ENCODE data around the gene C16orf89. TPM values are rescaled to one million over a fixed set of nuclear protein-coding genes. Genes with fewer than 3 reads are reported as not detected.

C16orf89 gene
- total RNA-seq, 2 donors from 2014 or later: 2.6 to 17.1 TPM

DNA sequence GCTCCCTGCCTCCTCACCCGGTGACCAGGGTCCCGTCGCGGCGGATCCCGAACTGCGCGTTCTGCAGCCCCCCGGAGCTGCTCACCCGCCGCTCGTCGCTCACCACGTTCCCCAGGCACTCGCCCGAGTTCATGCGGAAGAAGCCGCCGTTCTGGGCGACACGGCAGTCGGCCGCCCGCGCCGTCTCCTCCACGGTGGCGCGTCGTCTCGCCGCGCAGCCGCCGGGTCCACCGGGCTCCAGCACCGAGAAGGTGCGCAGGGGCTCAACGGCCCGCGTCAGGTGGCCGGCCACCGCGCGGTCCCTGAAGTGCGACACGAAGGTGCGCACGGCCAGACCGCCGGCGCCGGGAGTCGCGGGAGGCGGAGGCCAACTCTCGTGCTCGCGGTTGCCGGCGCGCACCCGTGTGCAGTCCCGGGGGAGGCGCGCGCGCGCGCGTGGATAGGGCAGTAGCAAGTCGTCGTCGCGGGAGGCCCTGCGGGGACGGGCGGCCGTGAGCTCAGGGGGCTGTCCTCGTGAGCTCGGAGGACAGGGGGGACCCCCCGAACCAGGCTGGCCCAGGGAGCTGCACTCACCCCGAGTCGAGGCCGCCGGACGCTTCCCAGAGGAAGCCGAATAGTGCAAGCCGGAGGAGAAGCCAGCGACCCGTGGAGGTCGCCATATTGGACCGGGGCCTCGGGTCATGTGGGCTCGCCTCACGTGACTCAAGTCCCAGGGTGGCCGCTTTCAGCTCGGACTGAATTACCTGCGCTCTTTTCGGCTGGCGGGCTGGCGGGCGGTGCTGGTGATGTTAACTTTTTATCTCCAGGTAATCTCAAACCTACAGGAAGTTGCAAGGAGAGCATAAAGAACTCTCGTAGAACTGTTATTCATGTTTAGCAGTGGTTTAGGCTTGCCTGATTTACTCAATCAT is 32.2 kb downstream of the C16orf89 start, which contains the start of gene NAGPA:
TSS of gene NAGPA (minus strand) at position 680 of the 911 bp plus-strand sequence. CDS start at position 659, 21 bp downstream.
- peak within 1 kb of the TSS in 3 of 4 donors; percentile 77 to 84 (median 80) for H3K27ac ChIP-seq
- DNase-seq: peak; percentile 87 to 95 (median 90)
- ATAC-seq: peak; percentile 78
- no peaks in the 10 kb centered on the region for H3K27me3 ChIP-seq
- peak within 1 kb of the TSS; percentile 88 to 90 for H3K4me3 ChIP-seq
- H3K36me3 ChIP-seq (replicated peaks in 1 of 2; ENCODE audit: insufficient read depth in 1 of 2, low read depth in 2 of 2): peaks cover 0 to 2% of the 10 kb centered on the region in 2 donors
- H3K4me1 ChIP-seq: peaks cover 39% of the 10 kb centered on the region
- intact Hi-C loops (cut with DNase I): no loop called here
- WGBS, 2 donors: 0 to 1% methylated on average over 22 to 79 of the region's 104 CpGs
- H3K9me3 ChIP-seq: no peaks in the 10 kb centered on the region
- TF ChIP-seq POLR2A (IDR thresholded peaks at IDR 0.05): peak in 2 of 3 donors; percentile 52 to 64
- TF ChIP-seq, protein P1, sequence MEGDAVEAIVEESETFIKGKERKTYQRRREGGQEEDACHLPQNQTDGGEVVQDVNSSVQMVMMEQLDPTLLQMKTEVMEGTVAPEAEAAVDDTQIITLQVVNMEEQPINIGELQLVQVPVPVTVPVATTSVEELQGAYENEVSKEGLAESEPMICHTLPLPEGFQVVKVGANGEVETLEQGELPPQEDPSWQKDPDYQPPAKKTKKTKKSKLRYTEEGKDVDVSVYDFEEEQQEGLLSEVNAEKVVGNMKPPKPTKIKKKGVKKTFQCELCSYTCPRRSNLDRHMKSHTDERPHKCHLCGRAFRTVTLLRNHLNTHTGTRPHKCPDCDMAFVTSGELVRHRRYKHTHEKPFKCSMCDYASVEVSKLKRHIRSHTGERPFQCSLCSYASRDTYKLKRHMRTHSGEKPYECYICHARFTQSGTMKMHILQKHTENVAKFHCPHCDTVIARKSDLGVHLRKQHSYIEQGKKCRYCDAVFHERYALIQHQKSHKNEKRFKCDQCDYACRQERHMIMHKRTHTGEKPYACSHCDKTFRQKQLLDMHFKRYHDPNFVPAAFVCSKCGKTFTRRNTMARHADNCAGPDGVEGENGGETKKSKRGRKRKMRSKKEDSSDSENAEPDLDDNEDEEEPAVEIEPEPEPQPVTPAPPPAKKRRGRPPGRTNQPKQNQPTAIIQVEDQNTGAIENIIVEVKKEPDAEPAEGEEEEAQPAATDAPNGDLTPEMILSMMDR (IDR thresholded peaks at IDR 0.05): no peak

DNA sequence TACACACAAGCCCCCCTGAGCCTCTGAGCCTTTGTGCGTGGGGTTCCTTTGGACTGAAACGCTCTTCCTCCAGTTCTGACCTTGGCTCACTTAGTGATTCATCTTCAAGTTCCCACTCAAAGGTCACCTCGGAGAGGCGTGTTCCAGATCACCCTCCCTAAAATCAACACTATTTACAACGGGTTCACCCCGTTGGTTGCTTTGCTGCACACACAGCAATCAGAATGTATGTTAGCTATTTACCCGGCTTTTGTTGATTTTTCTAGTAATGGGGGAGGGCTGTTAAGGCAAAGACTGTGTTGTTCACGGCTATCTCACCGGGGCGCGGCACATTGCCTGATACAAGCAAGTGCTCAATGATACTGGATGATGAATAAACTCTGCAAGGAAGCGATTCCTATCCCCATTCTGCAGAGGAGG is 33.0 kb downstream of the C16orf89 start:
- no peaks in the 10 kb centered on the region for H3K27me3 ChIP-seq
- H3K4me3 ChIP-seq: peak overlapping the region in 1 of 2 donors; percentile 90
- TF ChIP-seq, protein P1 (IDR thresholded peaks at IDR 0.05): no peak
- no peak for TF ChIP-seq POLR2A (IDR thresholded peaks at IDR 0.05)
- H3K27ac ChIP-seq: no peak overlapping the region
- WGBS, 2 donors: 12 to 19% methylated on average over 8 to 12 of the region's 12 CpGs
- no peak for DNase-seq
- peaks cover 39% of the 10 kb centered on the region for H3K4me1 ChIP-seq
- ATAC-seq: no peak
- peaks cover 0 to 2% of the 10 kb centered on the region in 2 donors for H3K36me3 ChIP-seq (replicated peaks in 1 of 2; ENCODE audit: insufficient read depth in 1 of 2, low read depth in 2 of 2)
- H3K9me3 ChIP-seq: no peaks in the 10 kb centered on the region
- intact Hi-C loops (cut with DNase I): no loop called here

DNA sequence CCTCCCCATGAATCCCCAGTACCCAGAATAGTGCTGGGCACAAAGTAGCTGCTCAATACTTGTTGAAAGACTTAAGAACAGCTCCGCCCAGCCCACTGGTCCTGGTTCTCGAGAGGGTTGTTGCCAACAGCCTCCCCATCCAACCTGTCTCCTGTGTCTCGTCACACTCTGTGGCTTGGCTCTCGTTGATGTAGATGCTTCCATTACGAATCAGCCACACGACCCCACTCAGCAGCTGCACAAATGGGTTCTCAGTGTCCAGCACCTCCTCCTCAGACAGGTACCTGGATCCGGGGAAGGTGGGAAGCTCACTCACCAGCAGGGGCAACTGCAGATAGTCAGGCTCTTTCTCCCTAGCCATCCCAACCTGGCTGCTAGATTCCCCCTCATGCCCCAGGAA is 34.2 kb downstream of the C16orf89 start:
- no peaks in the 10 kb centered on the region for H3K27me3 ChIP-seq
- H3K36me3 ChIP-seq (replicated peaks in 1 of 2; ENCODE audit: insufficient read depth in 1 of 2, low read depth in 2 of 2): peaks cover 0 to 2% of the 10 kb centered on the region in 2 donors
- no peaks in the 10 kb centered on the region for H3K9me3 ChIP-seq
- intact Hi-C loops (cut with DNase I): no loop called here
- no peak for TF ChIP-seq POLR2A (IDR thresholded peaks at IDR 0.05)
- TF ChIP-seq, protein P1 (IDR thresholded peaks at IDR 0.05): no peak
- H3K27ac ChIP-seq: no peak overlapping the region
- 80 to 83% methylated on average over 7 of the region's 7 CpGs for WGBS, 2 donors
- ATAC-seq (no peak), DNase-seq (no peak)
- no peak overlapping the region for H3K4me3 ChIP-seq
- H3K4me1 ChIP-seq: peaks cover 32% of the 10 kb centered on the region

DNA sequence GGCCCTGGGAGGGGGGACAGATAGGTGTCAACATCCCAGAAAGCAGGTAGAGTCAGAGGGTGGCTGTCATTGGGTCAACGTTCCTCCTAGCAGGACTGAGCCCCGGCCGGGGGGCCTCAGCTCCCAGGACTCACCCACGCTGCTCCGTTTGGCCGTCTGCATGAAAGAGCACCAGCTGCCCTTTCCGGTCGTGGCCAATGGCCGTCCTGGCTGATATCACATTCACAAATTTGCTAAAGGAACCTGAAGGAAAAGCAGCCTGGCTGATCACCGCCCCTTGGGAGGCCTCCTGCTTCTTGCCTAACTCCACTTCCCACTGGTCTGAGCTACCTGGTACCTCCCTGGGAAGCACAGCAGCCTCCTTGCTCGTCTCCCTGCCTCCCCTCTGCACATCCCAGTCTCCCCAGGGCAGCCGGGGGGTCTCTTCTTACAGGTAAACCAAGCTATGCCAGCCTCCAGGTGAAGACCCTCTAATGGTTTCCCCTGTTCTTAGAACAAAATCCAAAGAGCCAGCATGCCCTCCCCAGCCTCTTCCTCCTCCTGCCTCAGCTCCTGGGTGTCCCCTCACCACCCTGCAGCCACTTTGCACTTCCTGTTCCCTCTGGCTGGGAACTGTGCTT is 35.4 kb downstream of the C16orf89 start:
- Histone ChIP-seq H3K9me3 (no peaks in the 10 kb centered on the region), H3K36me3 (replicated peaks in 1 of 2; ENCODE audit: insufficient read depth in 1 of 2, low read depth in 2 of 2) (peaks cover 0 to 2% of the 10 kb centered on the region in 2 donors), H3K27me3 (no peaks in the 10 kb centered on the region), H3K4me3 (no peak overlapping the region), H3K4me1 (peaks cover 22% of the 10 kb centered on the region), H3K27ac (no peak overlapping the region)
- 84 to 85% methylated on average over 12 of the region's 12 CpGs for WGBS, 2 donors
- DNase-seq: no peak
- TF ChIP-seq, protein P1 (IDR thresholded peaks at IDR 0.05): no peak
- no peak for ATAC-seq
- intact Hi-C loops (cut with DNase I): no loop called here

All from body of pancreas (tissue), 4 donors.